NCI-H2171 treated with DMSO at 0.1 percent for 48 hours (cell line): ENCODE data around the gene NFATC4.

ENCODE experiments used
- DNase-seq: peaks from one replicate; lab custom pipeline; 2025; lab: John Stamatoyannopoulos, UW

The NFATC4 gene

DNA sequence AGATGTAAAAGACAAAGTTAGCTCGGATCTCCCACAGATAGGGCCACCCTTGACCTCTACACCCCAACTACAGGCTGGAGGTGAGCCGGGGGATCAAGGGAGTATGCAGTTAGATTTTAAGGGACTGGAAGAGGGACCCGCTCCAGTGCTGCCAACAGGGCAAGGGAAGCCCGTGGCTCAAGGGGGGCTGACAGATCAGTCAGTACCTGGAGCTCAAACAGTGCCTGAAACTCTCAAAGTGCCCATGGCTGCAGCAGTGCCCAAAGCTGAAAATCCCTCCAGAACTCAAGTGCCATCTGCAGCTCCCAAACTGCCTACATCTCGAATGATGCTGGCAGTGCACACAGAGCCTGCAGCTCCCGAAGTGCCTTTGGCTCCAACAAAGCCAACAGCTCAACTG lies 41.2 kb downstream of the NFATC4 start:
- peak; percentile 29 for DNase-seq

GRCh38 chr14:24409956-24410355 lies 42.0 kb downstream of the NFATC4 start:
- DNase-seq = no peak

DNA sequence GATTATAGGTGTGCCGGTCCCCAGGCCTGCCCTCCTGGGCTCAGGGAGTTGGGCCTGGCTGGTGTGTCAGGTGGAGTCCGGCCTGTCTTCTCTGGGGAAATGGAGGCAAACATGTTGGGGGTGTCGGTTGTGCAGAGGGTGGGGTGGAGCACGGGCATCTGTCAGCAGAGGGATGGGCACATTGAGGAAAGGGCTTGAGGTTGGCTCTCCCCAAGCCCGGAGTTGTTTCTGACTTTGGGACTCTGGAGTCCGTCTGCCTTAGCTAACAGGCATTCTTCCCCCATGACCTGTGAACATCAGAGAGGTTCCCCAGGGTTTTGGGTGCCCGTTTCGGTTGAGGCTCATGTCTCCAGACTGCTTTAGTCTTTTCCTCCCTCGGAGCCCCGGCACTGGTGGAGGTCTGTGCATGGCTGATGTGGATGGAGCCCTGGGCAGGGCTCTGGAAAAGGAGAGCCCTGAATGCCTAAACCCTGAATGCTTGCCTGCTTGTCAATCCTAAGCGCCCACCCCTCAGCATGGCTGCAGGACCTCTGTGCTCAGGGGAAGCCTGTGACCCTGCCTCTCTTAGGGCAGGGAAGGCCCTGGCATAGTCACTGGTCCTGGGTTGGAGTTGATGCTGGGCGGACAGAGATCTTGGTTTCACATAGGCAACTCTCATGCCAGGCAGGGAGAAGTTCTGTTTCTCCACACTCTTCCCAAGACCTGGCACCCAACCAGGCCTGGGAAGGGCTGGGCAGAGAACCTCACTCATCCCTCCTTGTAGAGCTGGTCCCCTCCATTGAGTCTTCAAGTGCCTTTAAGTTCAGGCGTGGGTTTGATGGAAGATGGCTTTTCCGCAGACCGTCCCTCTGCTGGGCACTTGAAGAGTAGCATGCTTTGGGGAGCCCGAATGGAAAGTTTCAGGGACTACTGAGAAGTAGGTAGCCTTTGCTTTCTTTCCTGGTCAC lies 43.7 kb downstream of the NFATC4 start:
- peak; percentile 59 for DNase-seq

DNA sequence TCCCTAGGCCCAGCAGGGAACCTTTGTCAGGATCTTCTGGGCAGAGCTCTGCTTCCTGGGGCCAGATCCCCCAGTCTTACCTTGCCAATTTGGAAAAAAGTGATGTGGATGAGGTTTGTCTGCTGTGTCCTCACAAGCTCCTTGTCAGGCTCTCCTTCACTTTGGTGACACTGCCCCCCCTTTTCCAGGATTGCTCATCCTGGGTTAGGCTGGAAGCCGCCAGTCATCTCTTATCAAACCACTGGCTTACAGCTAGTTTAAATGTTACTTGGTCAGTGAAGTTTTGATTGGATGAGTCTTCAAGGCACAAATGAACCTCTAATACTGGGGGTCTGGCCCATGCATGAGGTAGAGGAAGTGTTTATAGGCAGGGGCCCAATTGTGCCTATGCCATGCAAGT lies 46.1 kb downstream of the NFATC4 start:
- no peak for DNase-seq

GRCh38 chr14:24414732-24415420 lies 46.9 kb downstream of the NFATC4 start:
- DNase-seq = no peak

DNA sequence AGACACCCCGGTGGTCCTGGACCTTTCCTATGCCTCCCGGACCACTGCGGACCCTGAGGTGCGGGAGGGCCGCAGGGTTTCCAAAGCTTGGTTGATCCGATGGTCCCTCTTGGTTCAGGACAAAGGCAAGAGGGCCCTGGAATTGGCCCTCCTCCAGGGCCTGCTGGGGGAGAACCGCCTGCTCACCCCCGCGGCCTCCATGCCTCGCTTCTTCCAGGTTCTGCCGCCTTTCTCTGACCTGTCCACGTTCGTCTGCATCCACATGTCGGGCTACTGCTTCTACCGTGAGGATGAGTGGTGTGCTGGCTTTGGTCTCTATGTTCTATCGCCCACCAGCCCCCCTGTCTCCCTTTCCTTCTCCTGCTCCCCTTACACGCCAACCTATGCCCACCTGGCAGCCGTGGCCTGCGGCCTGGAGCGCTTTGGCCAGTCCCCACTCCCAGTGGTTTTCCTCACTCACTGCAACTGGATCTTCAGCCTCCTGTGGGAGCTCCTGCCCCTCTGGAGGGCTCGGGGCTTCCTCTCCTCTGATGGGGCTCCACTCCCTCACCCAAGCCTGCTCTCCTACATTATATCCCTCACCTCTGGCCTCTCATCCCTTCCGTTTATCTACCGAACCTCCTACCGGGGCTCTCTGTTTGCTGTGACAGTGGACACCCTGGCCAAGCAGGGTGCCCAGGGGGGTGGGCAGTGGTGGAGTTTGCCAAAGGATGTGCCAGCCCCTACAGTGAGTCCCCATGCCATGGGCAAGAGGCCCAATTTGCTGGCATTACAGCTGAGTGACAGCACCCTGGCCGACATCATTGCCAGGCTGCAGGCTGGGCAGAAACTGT lies 47.7 kb downstream of the NFATC4 start:
- DNase-seq = no peak

GRCh38 chr14:24416254-24416931 lies 48.4 kb downstream of the NFATC4 start:
- no peak for DNase-seq

DNA sequence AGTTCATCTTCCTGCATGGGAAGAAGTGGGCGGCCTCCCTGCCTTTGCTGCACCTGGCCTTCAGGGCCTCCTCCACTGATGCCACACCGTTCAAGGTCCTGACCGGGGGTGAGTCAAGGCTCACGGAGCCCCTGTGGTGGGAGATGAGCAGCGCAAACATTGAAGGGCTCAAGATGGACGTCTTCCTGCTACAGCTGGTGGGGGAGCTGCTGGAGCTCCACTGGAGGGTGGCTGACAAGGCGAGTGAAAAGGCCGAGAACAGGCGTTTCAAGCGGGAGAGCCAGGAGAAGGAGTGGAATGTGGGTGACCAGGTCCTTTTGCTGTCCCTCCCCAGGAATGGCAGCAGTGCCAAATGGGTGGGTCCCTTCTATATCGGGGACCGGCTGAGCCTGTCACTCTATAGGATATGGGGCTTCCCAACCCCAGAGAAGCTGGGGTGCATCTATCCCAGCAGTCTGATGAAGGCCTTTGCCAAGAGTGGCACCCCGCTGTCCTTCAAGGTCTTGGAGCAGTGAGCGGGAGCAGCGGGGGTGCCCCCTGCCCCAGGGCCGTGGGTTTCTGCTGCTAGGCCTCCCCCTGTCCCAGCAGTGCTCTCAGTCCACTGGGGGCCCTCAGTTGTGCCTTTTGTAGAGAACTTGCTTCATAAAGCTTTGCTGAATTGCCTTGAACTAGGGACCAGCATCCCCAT lies 49.1 kb downstream of the NFATC4 start:
- no peak for DNase-seq

GRCh38 chr14:24417832-24418491 lies 50.0 kb downstream of the NFATC4 start:
- DNase-seq = no peak

- no peak for DNase-seq
Observed at GRCh38 chr14:24418492-24418873, 50.5 kb downstream of the NFATC4 start.

DNA sequence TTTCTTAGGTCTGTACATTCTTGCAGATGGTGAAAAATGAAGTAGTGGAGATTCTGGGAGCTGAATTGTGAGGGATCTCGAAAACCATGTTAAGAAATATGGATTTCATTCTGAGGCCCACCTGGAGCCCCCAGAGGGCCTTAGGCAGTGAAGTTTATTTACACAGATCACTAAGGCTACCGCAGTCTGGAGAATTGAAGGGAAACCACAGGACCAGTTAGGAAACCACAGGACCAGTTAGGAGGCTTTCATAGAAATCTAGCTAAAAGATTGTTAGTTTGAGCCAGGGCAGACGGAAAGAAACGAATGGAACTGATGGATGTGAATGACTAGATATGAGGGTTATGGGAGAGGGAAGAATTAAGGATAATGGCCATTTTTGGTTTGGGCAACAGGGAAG lies 54.3 kb downstream of the NFATC4 start:
- DNase-seq = no peak

DNA sequence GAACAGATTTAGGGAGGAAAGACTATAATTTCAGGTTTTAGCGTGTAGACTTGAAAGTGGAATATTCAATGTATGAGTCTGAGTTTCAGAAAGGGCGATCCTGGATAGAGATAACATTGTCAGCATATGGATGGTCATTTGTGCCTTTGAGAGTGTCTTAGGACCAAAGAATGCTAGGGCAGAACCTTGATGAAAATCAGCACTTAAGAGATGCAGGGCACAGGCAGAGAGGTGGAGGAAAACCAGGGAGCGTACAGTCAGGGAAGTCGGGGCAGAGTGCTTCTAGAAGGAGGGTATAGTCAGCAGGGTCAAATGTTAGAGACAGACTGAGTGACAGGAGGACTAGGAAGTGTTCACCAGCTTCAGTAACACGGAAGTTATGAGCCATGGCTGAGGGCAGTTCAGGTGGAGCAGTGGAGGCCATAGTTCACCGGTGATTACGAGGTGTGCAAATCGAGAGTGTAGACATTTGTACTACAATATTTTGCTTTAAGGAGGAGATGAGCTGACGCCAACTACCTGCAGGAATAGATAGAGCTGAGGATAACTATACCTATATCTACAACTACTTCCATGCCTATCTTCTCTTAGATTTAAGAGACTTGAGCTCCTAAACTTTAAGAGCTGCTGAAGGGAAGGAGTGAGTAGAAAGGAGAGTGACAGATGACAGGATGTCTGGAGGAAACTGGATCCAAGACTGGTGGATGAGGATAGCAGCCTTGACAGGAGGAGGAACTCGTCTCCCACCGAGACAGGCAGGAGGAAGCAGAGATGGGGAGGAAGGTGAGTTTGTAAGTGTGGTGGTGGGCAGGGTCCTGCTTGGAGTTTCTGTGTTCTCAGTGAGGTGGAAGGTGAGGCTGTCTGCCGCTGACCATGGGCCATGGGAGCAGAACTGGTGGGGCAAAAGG lies 55.0 kb downstream of the NFATC4 start:
- DNase-seq = no peak

GRCh38 chr14:24425704-24426103 lies 57.7 kb downstream of the NFATC4 start:
- DNase-seq = peak; percentile 6

- no peak for DNase-seq
Observed at GRCh38 chr14:24426150-24426911, 58.3 kb downstream of the NFATC4 start.

GRCh38 chr14:24426912-24427536 lies 59.0 kb downstream of the NFATC4 start:
- peak; percentile 68 for DNase-seq

DNA sequence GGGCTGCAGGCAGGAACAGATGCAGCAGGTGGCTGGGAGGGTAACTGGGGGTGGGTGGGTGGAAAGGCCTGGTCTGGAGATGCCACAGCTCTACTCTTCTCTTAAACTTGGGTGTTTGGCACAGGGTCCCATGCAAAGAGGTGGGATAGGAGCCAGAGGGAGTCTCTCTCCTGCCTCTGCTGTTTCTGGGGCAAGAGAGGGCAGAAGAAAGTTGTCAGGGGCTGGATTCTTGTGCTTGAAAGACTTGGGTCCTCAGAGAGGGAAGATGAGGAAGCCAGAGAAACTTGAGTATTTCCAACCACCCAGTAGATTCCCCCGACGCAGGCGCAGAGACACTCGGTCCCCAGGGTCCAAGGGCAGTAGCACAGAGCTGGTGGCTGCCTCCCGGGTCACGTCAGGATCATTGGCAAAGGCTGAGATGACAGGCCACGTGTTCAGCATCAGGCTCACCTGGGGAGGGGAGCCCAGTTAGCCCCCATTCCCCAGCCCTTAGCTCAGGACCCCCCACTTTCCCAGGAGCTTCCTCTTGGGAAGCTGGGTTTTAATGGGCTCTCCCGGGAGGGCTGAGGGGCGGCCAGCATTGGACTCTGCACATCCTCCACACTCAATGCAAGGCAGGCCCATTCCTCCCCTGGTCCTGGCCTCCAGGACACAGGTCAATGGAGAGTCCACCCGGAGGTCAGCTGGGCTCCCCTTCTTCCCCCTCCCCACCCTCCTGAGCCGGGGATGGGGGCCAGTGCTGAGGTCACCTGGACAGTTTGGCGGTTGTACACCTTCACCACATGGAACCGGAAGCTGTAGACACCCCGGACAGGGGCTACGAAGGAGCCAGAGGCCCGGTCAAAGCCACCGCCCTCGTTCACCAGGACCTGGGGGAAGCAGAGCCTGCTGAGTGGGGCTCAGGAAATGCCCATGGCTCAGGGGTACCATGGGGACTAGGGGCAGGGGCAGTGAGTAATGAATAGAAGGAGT lies 59.8 kb downstream of the NFATC4 start:
- no peak for DNase-seq
